ENCODE results near the gene SCAMP1. TPM values are rescaled to one million over a fixed set of nuclear protein-coding genes. Genes with fewer than 3 reads are reported as not detected.
"Not testable (repeated sequence)": the region's sequence is repeated elsewhere in the genome, so short reads cannot be mapped to it uniquely, and the experiment has no call there.

SCAMP1 gene, protein sequence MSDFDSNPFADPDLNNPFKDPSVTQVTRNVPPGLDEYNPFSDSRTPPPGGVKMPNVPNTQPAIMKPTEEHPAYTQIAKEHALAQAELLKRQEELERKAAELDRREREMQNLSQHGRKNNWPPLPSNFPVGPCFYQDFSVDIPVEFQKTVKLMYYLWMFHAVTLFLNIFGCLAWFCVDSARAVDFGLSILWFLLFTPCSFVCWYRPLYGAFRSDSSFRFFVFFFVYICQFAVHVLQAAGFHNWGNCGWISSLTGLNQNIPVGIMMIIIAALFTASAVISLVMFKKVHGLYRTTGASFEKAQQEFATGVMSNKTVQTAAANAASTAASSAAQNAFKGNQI
- polyA plus RNA-seq (ENCODE audit: insufficient read length), result 32.4 TPM

DNA sequence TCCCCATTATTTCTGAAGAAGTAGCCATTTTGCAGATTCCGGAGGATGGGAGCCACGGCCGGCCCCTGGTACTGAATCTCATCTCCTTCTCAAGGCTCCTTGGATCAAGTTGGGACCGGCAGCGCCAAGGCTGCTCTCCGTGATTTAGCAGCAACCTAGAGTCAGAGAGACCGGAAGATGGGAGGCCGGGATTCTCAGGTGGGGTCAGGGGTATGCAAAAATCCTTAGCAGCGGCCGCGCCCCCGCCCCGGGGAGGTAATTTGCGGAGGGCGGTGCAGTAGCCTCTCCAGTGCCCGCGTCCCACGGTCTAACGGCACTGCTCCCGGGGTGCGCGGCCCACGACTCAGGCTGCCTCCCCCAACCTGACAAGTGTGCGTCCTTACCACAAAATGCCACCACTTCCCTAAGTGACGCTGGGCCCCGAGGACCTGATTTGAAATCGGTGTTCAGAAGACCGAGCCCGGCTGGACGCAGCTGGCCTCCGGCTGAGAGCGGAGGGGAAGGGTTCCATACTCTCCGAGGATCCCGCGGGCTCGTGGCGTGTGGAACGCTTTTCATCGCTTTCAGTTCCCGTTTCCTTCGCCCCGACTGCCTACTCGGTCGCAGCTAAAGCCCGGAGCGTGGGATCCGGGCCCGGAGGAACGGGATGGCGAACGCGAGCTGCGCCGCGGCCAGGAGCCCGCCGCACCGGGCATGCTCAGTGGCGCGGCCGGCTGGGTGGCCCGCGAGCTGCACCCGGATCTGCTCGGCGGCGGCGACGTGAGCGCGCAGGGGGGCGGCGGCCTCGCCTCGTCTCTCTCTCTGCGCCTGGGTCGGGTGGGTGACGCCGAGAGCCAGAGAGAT lies at the start of gene SCAMP1:
TSS of gene SCAMP1 (plus strand) at position 787 of the 843 bp plus-strand sequence. CDS start at position 842, 55 bp downstream.
- peak; percentile 77 for DNase-seq (ENCODE audit: low read depth)

- DNase-seq (ENCODE audit: low read depth), result no peak
Observed at GRCh38 chr5:78317515-78317914, 42.9 kb upstream of the SCAMP1 start.

DNA sequence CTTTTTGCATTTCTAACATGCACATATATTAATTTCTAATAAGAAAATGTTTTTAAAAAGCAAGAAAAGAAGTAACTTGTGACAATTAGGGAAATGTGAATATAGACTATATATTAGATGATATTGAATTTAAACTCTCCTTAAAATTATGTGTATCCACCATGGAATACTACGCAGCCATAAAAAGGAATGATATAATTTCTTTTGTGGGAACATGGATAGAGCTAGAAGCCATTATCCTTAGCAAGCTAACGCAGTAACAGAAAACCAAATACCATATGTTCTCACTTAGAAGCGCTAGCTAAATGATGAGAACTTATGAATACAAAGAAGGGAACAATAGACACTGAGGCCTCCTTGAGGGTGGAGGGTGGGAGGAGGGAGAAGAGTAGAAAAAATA lies 42.1 kb upstream of the SCAMP1 start:
- DNase-seq (ENCODE audit: low read depth), result no peak

GRCh38 chr5:78320401-78320800 lies 40.0 kb upstream of the SCAMP1 start:
- DNase-seq (ENCODE audit: low read depth), result no peak

DNA sequence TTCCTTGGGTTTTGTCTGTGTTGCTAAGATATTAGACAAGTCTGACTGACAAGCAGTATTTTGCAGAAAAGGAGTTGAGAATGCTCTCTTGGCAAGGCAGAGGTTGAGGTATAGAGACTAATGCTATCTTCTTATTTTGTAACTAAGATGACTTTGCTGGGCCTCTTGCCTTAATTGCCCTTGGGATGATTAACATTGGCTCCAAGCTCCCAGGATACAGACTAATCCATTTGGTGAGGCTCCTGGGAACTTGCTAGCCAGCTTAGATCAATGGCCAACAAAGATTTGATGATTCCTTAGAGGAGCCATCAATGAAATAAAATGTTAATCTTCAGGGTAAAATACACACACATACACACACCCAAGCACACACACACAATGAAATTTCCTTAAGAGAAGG lies 37.2 kb upstream of the SCAMP1 start:
- no peak for DNase-seq (ENCODE audit: low read depth)

DNA sequence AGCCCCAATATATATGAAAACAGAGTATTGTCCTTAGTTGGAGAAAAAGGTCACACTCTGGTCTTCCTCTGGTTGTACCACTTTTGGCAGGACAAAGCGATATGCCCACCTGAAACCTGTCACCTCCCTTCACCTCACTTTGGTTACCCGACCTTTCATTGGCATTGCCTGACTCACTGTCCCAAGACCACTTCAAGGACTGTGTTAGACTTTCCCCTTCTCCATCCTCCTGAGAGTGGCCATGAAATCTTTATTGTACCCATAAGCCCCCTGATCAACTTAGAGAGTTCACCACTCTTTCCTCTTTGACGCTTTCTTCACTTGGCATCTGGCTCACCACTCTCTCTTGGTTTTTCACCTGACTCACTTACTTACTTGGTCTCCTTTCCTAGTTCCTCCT lies 33.5 kb upstream of the SCAMP1 start:
- no peak for DNase-seq (ENCODE audit: low read depth)

DNA sequence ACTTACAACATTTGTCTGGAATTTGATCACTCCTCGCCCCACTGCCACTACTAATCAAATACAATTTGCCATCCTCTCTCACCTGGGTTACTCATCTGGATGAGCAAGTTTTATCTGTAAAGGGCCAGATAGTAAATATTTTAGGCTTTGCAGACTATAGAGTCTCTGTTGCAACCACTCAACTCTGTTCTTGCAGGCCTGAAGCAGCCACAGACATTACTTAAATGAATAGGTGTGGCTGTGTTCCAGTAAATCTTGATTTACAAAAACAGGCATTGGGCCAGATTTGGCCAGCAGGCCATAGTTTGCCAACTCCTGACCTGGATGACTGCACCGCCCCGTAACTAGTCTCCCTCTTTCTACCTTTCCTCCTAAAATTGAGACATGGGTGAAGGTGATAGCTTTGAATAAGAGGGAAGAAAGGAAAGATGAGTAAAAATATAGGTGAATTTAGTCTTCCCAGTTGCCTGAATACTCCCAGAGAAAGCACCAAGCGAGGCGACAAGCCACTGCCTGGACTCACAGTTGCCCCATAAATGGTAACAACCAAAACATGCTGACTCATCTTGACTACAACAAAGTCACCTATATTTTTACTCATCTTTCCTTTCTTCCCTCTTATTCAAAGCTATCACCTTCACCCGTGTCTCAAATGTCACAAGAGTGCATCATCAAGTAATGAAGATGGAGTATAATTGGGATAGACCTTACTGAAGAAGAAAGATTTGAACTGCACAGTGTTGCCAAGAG lies 32.5 kb upstream of the SCAMP1 start:
- no peak for DNase-seq (ENCODE audit: low read depth)

GRCh38 chr5:78328585-78329173 lies 31.7 kb upstream of the SCAMP1 start:
- no peak for DNase-seq (ENCODE audit: low read depth)

- no peak for DNase-seq (ENCODE audit: low read depth)
Observed at GRCh38 chr5:78331523-78332080, 28.8 kb upstream of the SCAMP1 start.

- no peak for DNase-seq (ENCODE audit: low read depth)
Observed at GRCh38 chr5:78334811-78335210, 25.6 kb upstream of the SCAMP1 start.

DNA sequence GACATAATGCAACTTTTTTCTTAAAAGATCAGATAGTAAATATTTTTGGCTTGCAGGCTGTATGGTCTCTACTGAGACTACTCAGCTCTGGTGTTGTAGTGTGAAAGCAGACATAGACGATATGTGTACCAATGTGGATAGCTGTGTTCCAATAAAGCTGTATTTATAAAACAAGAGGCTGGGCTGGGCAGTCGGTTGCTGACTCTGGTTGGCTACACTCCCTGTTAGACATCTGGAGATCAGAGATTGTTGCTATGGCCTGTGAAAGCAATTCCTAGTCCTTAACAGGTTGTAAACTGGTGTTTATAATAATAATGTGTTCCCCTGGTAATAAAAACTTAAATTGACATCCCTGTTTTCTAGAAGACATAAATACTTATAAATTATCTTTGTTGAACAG lies 24.4 kb upstream of the SCAMP1 start:
- DNase-seq (ENCODE audit: low read depth), result no peak

DNA sequence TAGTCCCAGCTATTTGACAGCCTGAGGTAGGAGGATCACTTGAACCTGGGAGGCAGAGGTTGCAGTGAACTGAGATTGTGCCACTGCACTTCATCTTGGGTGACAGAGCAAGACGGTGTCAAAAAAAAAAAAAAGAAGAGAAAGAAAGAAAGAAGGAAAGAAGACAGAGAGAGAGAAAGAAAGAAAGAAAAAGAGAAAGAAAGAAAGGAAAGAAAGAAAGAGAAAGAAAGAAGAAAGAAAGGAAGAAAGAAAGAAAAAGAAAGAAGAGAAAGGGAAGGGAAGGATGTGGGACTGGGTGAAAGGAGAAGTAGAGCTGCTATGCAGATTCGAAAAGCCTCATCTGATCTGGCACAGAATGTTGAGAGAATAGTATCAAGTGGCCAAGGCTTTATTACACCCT lies 23.7 kb upstream of the SCAMP1 start:
- DNase-seq (ENCODE audit: low read depth), result no peak

GRCh38 chr5:78339617-78340436 lies 20.6 kb upstream of the SCAMP1 start:
- no peak for DNase-seq (ENCODE audit: low read depth)

DNA sequence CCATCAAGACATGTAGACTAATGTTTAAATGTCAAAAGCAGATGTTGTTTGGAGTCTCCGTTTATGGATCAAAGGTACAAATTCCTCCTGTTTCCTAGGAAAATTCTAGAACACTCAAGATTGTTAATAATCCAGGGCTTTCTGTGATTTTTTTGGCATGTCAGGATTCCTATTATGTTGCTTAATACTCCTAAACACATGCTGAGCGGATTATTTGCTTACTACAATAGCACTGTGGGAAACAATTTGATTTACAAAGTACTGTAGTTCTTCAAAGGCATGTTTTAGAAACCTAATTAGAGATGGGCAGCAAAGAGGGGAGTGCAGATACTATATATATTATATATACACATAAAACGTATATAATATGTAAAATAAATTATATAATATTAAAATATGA lies 19.0 kb upstream of the SCAMP1 start:
- no peak for DNase-seq (ENCODE audit: low read depth)

DNA sequence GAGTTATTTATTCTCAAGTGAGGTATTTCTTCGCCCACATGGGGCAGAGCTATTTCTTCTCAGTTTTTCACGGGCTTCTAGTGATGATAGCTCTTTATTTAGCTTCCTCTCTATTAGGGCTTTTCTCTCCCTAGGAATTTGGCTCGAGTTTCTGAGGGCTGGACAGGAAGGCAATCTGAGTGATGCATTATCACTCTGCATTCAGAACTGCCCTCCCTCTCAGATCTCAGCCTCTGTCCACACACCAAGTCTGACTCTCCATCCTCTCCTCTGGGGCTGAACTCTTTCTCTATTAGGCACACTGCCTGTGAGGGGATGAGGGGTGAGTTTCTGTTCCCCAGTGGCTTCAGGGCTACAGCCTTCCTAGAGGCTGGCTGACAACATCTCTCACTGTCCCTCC lies 14.9 kb upstream of the SCAMP1 start:
- no peak for DNase-seq (ENCODE audit: low read depth)

GRCh38 chr5:78353520-78353919 lies 6.9 kb upstream of the SCAMP1 start:
- no peak for DNase-seq (ENCODE audit: low read depth)

DNA sequence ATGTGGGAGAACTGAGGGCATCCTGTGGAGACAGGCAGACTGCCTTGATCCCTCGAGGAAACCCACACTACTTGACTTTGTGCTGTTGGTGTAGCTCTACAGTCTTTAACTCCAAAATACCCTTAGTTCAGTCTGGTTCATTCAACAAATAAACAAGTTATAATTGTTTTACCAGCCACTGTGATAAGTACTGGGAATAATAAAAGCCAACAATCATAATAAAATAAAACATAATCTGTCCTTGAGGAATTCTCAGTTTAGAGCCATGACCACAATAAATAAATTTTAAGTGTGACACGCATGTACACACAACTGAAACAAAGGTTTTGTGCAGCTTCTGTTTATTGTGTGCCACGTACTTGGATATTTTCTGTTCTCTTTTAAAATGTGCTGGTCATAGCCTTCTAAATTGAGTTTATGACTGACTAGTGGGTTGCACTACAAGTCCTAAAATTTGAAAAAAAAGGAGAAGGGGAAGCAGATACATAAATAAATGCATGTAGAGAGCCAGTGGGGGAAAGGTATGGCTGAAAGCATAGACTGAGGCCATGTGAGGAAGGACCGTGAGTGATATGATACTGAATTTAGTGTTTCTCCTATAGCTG lies 6.2 kb upstream of the SCAMP1 start:
- DNase-seq (ENCODE audit: low read depth), result no peak

- DNase-seq (ENCODE audit: low read depth), result no peak
Observed at GRCh38 chr5:78355561-78355960, 4.9 kb upstream of the SCAMP1 start.

GRCh38 chr5:78359455-78359830 lies 974 bp upstream of the SCAMP1 start:
- DNase-seq (ENCODE audit: low read depth), result not testable (repeated sequence)

GRCh38 chr5:78360674-78360923 lies 182 bp downstream of the SCAMP1 start:
- DNase-seq (ENCODE audit: low read depth), result no peak
